Endodermal cell (in vitro differentiated cells): ENCODE data around the gene ID2. TPM values are rescaled to one million over a fixed set of nuclear protein-coding genes. Genes with fewer than 3 reads are reported as not detected.
A peak's percentile ranks its signal among the peaks of the same experiment; 100 is the strongest.
"Not testable (repeated sequence)": the region's sequence is repeated elsewhere in the genome, so short reads cannot be mapped to it uniquely, and the experiment has no call there.

Experiments used
- DNase-seq: peaks from one replicate; pipeline ENCODE4 v3.0.0-alpha.2; 2017
- H3K27ac ChIP-seq: 2 replicates; pipeline ENCODE4 v1.5.1; 2013; ENCODE audit warnings: mild to moderate bottlenecking, low read depth, low read length, moderate library complexity
- H3K27me3 ChIP-seq: 2 replicates; pipeline ENCODE4 v1.6.1; 2013; ENCODE audit warnings: mild to moderate bottlenecking, low read length, moderate library complexity; ENCODE audit not compliant: insufficient read depth, control insufficient read depth, poor library complexity, severe bottlenecking
- H3K36me3 ChIP-seq: 2 replicates; pipeline ENCODE4 v1.7.0; 2013; ENCODE audit warnings: mild to moderate bottlenecking, low read length, moderate library complexity; ENCODE audit not compliant: control insufficient read depth, insufficient read depth
- H3K4me1 ChIP-seq: one replicate; pipeline ENCODE4 v1.7.0; 2013; ENCODE audit warnings: low read length; ENCODE audit not compliant: control insufficient read depth, insufficient read depth
- H3K4me3 ChIP-seq: 2 replicates; pipeline ENCODE4 v1.5.1; 2013; ENCODE audit warnings: mild to moderate bottlenecking, low read length, moderate library complexity
- H3K9ac ChIP-seq: 2 replicates; pipeline ENCODE4 v1.6.1; 2013; ENCODE audit warnings: mild to moderate bottlenecking, low read length, moderate library complexity; ENCODE audit not compliant: poor library complexity, severe bottlenecking; ENCODE audit errors: extremely low read depth
- H3K9me3 ChIP-seq: 2 replicates; pipeline ENCODE4 v1.6.1; 2013; ENCODE audit warnings: mild to moderate bottlenecking, low read length, moderate library complexity; ENCODE audit not compliant: control insufficient read depth
- H3K27ac Mint-ChIP-seq: 2 replicates; pipeline ENCODE4 v1.8.0; 2020; ENCODE audit warnings: mixed read lengths
- H3K27me3 Mint-ChIP-seq: 2 replicates; pipeline ENCODE4 v1.8.0; 2021; ENCODE audit warnings: mild to moderate bottlenecking, mixed read lengths; ENCODE audit not compliant: insufficient read depth
- H3K36me3 Mint-ChIP-seq: 2 replicates; pipeline ENCODE4 v1.8.0; 2020; ENCODE audit warnings: low read depth, mixed read lengths
- H3K4me1 Mint-ChIP-seq: 2 replicates; pipeline ENCODE4 v1.8.0; 2020; ENCODE audit warnings: mixed read lengths
- H3K4me3 Mint-ChIP-seq: 2 replicates; pipeline ENCODE4 v1.8.0; 2020; ENCODE audit warnings: mild to moderate bottlenecking, moderate library complexity, mixed read lengths
- H3K9me3 Mint-ChIP-seq: 2 replicates; pipeline ENCODE4 v1.8.0; 2020; ENCODE audit warnings: mild to moderate bottlenecking, mixed read lengths
- WGBS, 2 experiments: methylation state at CpG; one replicate each; pipeline versions ENCODE4 v1.1.5 to v1.1.7; 2013; ENCODE audit warnings: missing lambda C conversion rate in 2 of 2, mixed read lengths in 1 of 2; ENCODE audit not compliant: insufficient coverage in 1 of 2, insufficient read length in 1 of 2; 5-methylcytosine and 5-hydroxymethylcytosine counted together
- total RNA-seq, 2 donors: library from RNA; stranded (reverse); fragmentation: NEBNext Ultra II Directional in 1 of 2; extraction: Animal tissue kit (Norgen Biotek cat#: 25700) in 1 of 2; gene quantifications; 2 replicates in 1 of 2; 3 replicates in 1 of 2; pipeline ENCODE4 v1.2.1, GENCODE V29; 2021
- TF ChIP-seq, protein P1 (sequence below): fragments of 200-600 bp; sonication (generic); conservative IDR thresholded peaks from 2 replicates; pipeline ENCODE4 v1.5.0; 2021; ENCODE audit warnings: antibody characterized with exemption, mild to moderate bottlenecking

The ID2 gene
- total RNA-seq, 2 donors from 2014 or later: 83.5 to 91.2 TPM

DNA sequence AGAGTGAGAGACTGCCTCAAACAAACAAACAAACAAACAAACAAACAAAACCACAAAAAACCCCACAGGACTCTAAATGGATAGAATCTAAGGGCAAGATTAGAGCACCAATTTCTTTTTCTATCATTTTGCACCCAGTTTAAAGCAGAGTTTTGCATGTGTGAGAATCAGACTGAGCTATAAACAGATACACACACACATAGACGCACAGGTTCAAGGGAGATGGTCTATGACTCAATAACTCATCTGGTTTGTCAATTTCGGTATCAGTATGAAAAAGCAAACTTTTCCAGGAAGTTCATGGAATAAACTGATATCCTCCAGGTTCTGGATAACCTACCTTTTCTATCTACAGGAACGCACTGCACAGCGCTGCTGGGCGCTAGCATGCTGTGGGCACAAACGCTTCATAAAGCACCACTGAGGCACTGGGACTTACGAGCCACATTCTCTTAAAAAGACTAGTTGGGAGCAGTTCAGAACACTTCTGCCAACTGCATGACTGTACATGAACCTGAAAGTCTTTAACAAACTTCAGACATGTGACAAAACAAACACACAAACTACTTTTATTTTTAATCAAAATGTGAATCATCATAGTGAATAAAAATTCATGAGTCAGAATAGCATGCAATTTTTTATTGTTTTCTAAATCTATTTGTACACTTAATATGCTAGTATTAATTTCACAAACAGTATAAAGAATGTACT, 46.6 kb downstream of the ID2 start:
- WGBS, 2 experiments: 97% methylated on average over 7 of the region's 7 CpGs
- no peak overlapping the region for H3K27ac Mint-ChIP-seq
- Histone ChIP-seq H3K27me3 (no peaks in the 10 kb centered on the region), H3K4me1 (peaks cover 4% of the 10 kb centered on the region), H3K36me3 (peaks cover 47% of the 10 kb centered on the region), H3K9me3 (no peaks in the 10 kb centered on the region), H3K27ac (no peak overlapping the region), H3K4me3 (no peak overlapping the region), H3K9ac (no peak overlapping the region)
- peaks cover under 1% of the 10 kb centered on the region for H3K4me1 Mint-ChIP-seq
- H3K36me3 Mint-ChIP-seq: peaks cover 47% of the 10 kb centered on the region
- TF ChIP-seq, protein P1, sequence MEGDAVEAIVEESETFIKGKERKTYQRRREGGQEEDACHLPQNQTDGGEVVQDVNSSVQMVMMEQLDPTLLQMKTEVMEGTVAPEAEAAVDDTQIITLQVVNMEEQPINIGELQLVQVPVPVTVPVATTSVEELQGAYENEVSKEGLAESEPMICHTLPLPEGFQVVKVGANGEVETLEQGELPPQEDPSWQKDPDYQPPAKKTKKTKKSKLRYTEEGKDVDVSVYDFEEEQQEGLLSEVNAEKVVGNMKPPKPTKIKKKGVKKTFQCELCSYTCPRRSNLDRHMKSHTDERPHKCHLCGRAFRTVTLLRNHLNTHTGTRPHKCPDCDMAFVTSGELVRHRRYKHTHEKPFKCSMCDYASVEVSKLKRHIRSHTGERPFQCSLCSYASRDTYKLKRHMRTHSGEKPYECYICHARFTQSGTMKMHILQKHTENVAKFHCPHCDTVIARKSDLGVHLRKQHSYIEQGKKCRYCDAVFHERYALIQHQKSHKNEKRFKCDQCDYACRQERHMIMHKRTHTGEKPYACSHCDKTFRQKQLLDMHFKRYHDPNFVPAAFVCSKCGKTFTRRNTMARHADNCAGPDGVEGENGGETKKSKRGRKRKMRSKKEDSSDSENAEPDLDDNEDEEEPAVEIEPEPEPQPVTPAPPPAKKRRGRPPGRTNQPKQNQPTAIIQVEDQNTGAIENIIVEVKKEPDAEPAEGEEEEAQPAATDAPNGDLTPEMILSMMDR: no peak
- no peaks in the 10 kb centered on the region for H3K27me3 Mint-ChIP-seq
- no peak overlapping the region for H3K4me3 Mint-ChIP-seq
- H3K9me3 Mint-ChIP-seq: no peaks in the 10 kb centered on the region
- DNase-seq: no peak

DNA sequence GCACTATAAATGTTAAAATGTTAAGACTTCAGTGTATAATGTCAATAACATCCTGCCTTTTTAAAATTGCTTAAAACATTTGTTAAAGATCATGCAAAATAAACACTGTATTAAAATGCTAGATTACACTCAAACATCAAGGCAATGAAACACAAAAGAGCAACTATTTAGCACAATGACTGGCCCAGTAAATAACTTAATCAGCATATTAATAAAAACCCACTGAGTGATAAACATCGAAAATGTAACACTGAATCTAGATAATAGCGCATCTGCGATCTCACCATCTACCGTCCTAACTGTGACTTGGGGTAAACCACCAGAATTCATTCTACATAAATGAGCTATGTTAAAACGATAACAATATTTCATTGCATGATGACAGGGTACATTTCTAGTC, 47.2 kb downstream of the ID2 start:
- not testable (repeated sequence) for H3K4me1 Mint-ChIP-seq, H3K9me3 Mint-ChIP-seq

DNA sequence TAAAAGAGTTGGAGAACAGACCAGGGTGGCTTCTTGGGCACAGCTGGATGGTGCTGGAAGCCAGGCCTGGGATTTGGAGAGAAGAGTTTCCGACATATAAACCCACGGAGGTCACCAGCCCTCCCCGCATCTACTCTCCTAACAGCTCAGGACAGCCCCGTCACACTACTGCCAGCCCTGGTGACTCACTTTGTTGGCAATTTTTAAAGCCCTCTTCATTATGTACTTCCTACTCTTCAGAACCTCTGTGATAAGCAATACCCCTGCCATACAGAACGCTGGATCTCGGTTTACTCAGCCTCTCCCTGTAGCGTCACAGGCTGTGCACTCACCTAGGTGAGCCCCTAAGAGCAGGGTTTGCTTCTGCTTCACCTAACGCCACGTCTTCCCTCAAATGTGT, 48.1 kb downstream of the ID2 start:
- Histone ChIP-seq H3K27ac (no peak overlapping the region), H3K9ac (no peak overlapping the region), H3K36me3 (peaks cover 61% of the 10 kb centered on the region), H3K4me1 (peaks cover 4% of the 10 kb centered on the region), H3K4me3 (no peak overlapping the region), H3K27me3 (no peaks in the 10 kb centered on the region), H3K9me3 (no peaks in the 10 kb centered on the region)
- H3K4me1 Mint-ChIP-seq: no peaks in the 10 kb centered on the region
- DNase-seq: no peak
- H3K36me3 Mint-ChIP-seq: peaks cover 55% of the 10 kb centered on the region
- H3K4me3 Mint-ChIP-seq: no peak overlapping the region
- WGBS, 2 experiments: 92 to 95% methylated on average over 8 to 9 of the region's 9 CpGs
- TF ChIP-seq, protein P1: no peak
- no peaks in the 10 kb centered on the region for H3K9me3 Mint-ChIP-seq
- H3K27me3 Mint-ChIP-seq: no peaks in the 10 kb centered on the region
- no peak overlapping the region for H3K27ac Mint-ChIP-seq

More for the DNA sequence above, 47.2 kb downstream of the ID2 start:
- H3K4me3 ChIP-seq, H3K27me3 Mint-ChIP-seq, H3K9ac ChIP-seq, H3K4me1 ChIP-seq, H3K9me3 ChIP-seq, H3K27ac Mint-ChIP-seq, H3K4me3 Mint-ChIP-seq, DNase-seq, H3K27ac ChIP-seq, H3K27me3 ChIP-seq: not testable (repeated sequence)
- WGBS, 2 experiments: 95% methylated on average over 5 of the region's 5 CpGs
- peaks cover 54% of the 10 kb centered on the region for H3K36me3 Mint-ChIP-seq
- peaks cover 52% of the 10 kb centered on the region for H3K36me3 ChIP-seq

DNA sequence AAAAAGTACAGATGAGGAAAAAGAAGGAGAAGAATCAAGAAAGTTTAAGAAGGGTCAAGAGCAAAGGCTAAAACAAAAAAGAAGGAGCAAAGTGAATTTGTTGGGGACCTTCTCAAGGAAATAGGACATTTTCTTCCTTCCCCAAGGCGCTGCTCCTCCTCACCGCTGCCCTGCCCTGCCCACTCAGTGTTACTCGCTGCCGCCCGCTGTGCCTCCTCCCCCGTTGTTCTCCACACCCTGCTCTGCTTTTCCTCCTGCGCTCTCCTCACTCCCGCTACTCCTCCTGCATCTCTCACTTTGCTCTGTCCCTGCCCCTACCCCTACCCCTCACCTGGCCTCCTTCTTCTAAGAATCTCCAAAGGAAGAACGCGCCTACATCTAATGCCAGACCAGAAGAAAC, 50.7 kb downstream of the ID2 start:
- no peak overlapping the region for H3K27ac ChIP-seq
- Mint-ChIP-seq H3K4me3 (no peak overlapping the region), H3K9me3 (no peaks in the 10 kb centered on the region), H3K4me1 (no peaks in the 10 kb centered on the region), H3K36me3 (peaks cover 55% of the 10 kb centered on the region), H3K27me3 (no peaks in the 10 kb centered on the region), H3K27ac (peak overlapping the region; percentile 63)
- no peak overlapping the region for H3K9ac ChIP-seq
- WGBS, 2 experiments: 85 to 98% methylated on average over 5 to 10 of the region's 10 CpGs
- H3K9me3 ChIP-seq: no peaks in the 10 kb centered on the region
- peaks cover 72% of the 10 kb centered on the region for H3K36me3 ChIP-seq
- H3K4me1 ChIP-seq: peaks cover 4% of the 10 kb centered on the region
- no peak overlapping the region for H3K4me3 ChIP-seq
- no peaks in the 10 kb centered on the region for H3K27me3 ChIP-seq
- no peak for DNase-seq
- TF ChIP-seq, protein P1: no peak
